ENCODE data around the gene SUSD3. TPM values are rescaled to one million over a fixed set of nuclear protein-coding genes. Genes with fewer than 3 reads are reported as not detected.

Gene SUSD3
- polyA plus RNA-seq, 1 experiment = 1.9 TPM

DNA sequence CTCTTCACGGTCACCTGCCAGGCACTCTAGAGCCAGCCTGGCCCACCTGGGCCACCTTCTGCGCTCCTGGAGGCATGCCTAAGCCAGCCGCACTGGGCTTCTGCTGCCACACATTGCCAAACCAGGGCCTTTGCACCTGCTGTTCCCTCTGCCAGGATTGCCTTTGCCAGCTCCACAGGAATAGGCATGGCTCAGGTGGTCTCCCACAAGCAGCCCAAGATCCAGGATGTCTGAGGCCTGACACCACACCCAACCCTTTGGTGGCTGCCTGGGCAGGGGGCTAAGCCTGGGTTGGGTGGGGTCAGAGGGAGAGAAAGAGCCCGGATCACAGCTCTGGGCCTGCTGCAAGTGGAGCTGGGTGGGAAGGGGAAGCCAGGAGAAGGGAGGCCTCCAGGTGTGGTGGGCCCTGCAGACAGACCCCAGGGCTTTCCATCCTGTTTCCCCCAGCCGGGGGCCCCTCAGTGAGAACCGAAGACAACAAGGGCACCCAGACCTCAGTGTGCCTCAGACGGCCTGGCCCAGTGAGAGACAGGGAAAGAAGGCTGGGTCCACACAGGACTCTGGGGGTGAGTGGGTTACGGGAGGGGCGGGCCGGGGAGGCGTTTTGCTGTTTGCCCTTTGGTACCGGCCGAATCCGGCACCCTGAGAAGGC lies 672 bp upstream of the SUSD3 start:
- ChIA-PET POLR2A (no interaction called here), CTCF (no interaction called here)
- no peak for DNase-seq (ENCODE audit: low read depth)
- no peaks in the 10 kb centered on the region for H3K27me3 ChIP-seq (ENCODE audit: control insufficient read depth, insufficient read depth, low read length)
- no peak overlapping the region for H3K4me3 ChIP-seq (ENCODE audit: low read depth, low read length)
- TF ChIP-seq CTCF (IDR thresholded peaks at IDR 0.05; ENCODE audit: insufficient read depth, low read depth, low read length) = no peak
- H3K36me3 ChIP-seq (ENCODE audit: control insufficient read depth, insufficient read depth, low read length) = no peaks in the 10 kb centered on the region

DNA sequence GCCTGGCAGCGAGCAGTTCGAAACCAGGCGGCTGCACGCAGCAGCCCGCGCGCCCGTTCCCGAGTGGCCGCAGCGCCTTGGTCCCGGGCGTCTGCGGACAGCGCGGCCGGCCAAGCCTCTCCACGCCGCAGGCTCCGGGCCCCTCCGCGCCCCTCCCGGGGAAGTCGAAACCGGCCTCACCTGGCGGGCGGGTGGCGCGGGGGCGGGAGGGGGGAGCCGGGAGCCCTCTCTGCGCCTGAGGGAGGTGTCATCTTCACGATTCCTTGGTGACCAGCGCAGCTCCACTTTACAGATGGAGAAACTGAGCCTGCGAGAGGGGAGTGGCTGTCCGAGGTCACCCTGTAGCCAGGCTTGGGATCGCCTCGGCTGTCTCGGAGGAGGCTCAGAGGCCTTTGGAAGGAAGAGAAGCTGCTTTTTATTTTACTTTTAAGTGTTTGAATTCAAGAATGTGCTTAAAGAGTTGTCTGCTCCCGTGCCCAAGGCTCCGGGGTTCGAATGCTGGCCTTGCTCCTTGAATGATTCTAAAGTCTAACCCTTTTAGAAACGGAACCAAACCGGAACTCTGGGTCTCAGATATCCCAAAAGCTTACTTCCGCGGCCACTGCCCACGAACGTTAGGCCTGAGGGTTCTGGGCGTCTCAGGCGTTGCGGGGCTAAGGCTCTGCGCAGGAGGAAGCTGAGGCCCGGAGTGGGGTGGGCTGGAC lies 662 bp downstream of the SUSD3 start:
- peak overlapping the region; percentile 29 for H3K4me3 ChIP-seq (ENCODE audit: low read depth, low read length)
- no peak for DNase-seq (ENCODE audit: low read depth)
- no peak for TF ChIP-seq CTCF (IDR thresholded peaks at IDR 0.05; ENCODE audit: insufficient read depth, low read depth, low read length)
- H3K36me3 ChIP-seq (ENCODE audit: control insufficient read depth, insufficient read depth, low read length) = no peaks in the 10 kb centered on the region
- POLR2A ChIA-PET = no interaction called here
- CTCF ChIA-PET = interaction anchor here (2.3 kb wide), 1 partner anchor 55 kb away, joined by 4 read pairs; no protein-coding TSS in a partner anchor
- H3K27me3 ChIP-seq (ENCODE audit: control insufficient read depth, insufficient read depth, low read length) = no peaks in the 10 kb centered on the region

DNA sequence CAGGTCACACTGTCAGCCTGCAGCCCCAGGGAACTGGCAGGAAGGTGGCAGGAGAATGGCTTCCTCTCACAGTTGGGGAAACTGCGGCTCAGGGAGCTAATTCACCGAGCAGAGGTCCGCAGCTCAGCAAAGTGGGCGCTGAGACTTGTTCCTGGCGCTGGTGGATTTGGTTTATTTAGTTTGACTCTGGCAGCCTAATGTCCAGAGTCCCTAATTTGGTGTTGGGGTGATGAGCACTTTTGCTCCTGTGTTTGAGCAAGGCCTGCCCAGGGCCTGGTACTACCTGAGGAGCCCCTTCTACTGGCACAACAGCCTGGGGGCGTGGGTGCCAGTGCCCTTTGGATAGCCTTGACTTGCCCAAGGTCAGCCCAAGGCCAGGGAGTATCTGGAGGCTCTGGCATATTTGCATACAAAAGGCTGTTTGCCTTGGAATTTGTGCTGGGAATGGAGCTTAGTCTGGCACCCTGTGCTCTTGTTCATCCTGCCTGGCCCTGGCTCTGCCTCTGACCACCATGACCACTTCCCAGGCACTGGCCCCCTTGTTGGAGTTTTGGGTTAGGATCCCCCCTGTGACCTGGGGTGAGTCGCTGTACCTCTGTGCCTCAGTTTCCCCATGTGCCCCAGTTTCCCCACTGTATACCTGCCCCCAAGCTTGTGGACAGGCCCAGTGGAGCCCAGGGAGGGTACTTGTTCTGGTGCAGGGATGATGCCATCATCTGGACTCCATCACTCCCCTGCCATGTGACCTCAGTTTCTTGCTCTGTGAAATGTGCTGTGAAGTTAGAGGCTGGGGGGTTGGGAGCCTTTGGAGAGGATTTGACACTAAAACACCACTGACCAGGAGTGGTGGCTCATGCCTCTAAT lies 1.4 kb downstream of the SUSD3 start:
- CTCF ChIA-PET = interaction anchor here (2.3 kb wide), 1 partner anchor 56 kb away, joined by 4 read pairs; no protein-coding TSS in a partner anchor
- POLR2A ChIA-PET = no interaction called here
- no peak for TF ChIP-seq CTCF (IDR thresholded peaks at IDR 0.05; ENCODE audit: insufficient read depth, low read depth, low read length)
- no peak for DNase-seq (ENCODE audit: low read depth)
- no peaks in the 10 kb centered on the region for H3K36me3 ChIP-seq (ENCODE audit: control insufficient read depth, insufficient read depth, low read length)
- no peak overlapping the region for H3K4me3 ChIP-seq (ENCODE audit: low read depth, low read length)
- no peaks in the 10 kb centered on the region for H3K27me3 ChIP-seq (ENCODE audit: control insufficient read depth, insufficient read depth, low read length)

GRCh38 chr9:93060746-93061259 lies 2.3 kb downstream of the SUSD3 start:
- TF ChIP-seq CTCF (IDR thresholded peaks at IDR 0.05; ENCODE audit: insufficient read depth, low read depth, low read length) = no peak
- H3K4me3 ChIP-seq (ENCODE audit: low read depth, low read length) = no peak overlapping the region
- POLR2A ChIA-PET = interaction anchor here (0.6 kb wide), 1 partner anchor 18 kb away, joined by 12 read pairs; no protein-coding TSS in a partner anchor
- DNase-seq (ENCODE audit: low read depth) = no peak
- no peaks in the 10 kb centered on the region for H3K36me3 ChIP-seq (ENCODE audit: control insufficient read depth, insufficient read depth, low read length)
- no peaks in the 10 kb centered on the region for H3K27me3 ChIP-seq (ENCODE audit: control insufficient read depth, insufficient read depth, low read length)
- CTCF ChIA-PET = interaction anchor here (2.3 kb wide), 1 partner anchor 57 kb away, joined by 4 read pairs; no protein-coding TSS in a partner anchor
